ENCODE data around the gene CNOT2.
"Not testable (repeated sequence)": the region's sequence is repeated elsewhere in the genome, so short reads cannot be mapped to it uniquely, and the experiment has no call there.

The CNOT2 gene

GRCh38 chr12:70366581-70367257 is 123.5 kb downstream of the CNOT2 start:
- peak; percentile 55 to 56 for ATAC-seq

GRCh38 chr12:70367258-70368141 is 124.3 kb downstream of the CNOT2 start:
- ATAC-seq, result no peak

DNA sequence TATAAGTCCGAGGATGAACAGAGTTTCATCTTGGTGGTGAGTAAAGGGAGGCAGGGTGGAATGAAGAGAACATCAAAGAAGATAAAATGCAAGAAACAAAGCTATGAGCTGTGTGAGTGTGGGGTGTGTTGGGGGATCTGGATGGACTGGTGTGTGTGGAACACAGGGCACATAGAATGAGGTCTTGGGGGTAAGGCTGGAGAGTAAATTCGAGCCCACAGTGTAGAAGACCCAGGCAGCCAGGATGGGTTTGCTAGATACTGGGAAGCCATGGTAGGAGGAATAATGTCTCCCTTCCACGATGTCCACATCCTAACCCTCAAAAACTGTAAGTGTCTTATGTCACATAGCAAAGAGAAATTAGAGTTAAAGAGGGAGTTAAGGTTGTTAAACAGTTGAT is 129.6 kb downstream of the CNOT2 start:
- no peak for ATAC-seq

GRCh38 chr12:70379846-70380245 is 136.6 kb downstream of the CNOT2 start:
- ATAC-seq, result peak; percentile 79 to 84

DNA sequence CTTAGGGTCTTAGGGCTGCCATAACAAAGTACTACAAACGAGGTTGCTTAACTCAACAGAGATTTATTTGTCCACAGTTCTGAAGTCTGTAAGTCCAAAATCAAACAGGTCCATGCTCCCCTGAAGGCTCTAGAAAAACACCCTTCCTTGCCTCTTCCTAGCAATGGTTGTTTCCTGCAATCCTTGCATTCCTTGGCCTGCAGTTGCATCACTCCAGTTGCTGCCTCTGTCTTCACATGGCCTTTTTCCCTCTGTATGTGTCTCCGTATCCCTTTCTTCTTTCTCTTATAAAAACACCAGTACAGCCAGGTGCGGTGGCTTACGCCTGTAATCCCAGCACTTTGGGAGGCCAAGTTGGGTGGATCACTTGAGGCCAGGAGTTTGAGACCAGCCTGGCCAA is 140.3 kb downstream of the CNOT2 start:
- ATAC-seq, result no peak

- no peak for ATAC-seq
Measured at GRCh38 chr12:70383886-70384285, 140.7 kb downstream of the CNOT2 start.

DNA sequence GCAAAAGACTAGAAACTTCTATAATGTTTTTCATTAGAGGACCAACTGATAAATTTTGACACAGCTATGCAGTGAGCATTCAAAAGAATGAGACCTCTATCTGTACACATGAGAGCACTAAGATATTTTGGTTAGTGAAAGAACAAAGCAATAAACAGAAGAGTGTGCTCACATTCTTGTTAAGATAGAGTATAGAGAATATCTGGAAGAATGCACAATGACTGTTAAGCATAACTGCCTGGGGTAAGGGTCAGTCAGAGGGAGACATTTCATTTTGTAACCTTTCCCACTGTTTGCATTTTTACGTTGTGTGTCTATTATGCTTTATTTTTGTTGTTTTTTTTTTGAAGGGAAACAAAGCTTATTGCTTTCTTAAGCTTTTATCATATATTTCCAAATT is 143.5 kb downstream of the CNOT2 start:
- ATAC-seq, result no peak

DNA sequence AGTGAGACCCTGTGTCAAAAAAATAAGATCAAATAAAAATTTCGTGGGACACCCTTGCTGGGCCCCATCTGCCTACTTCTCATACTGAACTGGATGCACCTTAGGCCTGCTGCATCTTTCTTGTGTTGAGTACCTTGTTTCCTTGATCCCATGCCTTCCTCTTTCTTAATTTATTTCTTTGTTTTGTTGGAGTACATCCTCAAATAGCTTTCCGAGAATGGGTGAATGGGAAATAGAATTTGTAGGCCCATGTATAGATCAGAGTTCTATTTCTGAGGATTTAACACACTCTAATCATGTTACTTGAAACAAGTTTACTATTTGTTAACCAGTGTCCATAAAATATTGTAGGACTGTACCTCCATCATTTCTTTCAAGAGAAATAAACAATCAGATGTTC is 146.4 kb downstream of the CNOT2 start:
- no peak for ATAC-seq

- ATAC-seq, result not testable (repeated sequence)
Measured at GRCh38 chr12:70392631-70393030, 149.4 kb downstream of the CNOT2 start.

- no peak for ATAC-seq
Measured at GRCh38 chr12:70393787-70394499, 150.7 kb downstream of the CNOT2 start.

DNA sequence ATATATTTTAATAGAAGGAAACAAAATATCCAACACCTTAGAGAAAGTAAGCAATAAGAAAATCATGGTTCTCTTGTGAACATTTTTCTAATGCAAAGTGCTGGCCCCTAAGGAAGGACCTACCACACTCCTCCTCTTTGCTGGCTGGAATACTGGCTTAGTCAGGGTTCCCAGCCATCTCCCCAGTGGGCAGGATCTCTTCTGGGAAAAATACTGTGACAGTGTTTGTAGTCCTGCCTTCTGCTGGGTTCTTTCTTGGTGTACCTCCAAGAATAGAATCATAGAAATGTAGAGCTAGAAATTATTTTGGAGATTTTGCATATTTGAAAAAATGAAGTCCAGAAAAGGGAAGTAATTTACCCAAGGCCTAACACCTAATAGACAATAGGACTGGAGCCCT is 154.8 kb downstream of the CNOT2 start:
- no peak for ATAC-seq

GRCh38 chr12:70398862-70399261 is 155.6 kb downstream of the CNOT2 start:
- no peak for ATAC-seq

DNA sequence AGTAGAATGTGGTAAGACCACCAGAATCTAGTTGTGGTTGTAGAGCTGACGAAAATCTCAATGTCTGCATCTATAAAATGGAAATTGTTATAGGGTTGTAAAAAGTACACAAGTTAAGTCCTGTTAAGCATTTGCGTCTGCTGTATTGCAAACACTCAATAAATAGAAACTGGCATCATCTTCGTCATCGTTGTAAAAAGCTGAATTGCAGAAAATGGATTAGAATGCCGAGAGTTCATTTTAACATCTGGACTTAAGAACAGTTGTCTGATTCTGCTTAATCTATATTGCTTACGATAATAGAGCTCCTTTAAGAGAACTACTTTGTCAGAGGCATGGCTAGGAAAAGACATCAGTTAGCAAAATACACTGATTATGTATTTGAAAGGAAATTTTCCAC is 156.1 kb downstream of the CNOT2 start:
- ATAC-seq, result no peak

DNA sequence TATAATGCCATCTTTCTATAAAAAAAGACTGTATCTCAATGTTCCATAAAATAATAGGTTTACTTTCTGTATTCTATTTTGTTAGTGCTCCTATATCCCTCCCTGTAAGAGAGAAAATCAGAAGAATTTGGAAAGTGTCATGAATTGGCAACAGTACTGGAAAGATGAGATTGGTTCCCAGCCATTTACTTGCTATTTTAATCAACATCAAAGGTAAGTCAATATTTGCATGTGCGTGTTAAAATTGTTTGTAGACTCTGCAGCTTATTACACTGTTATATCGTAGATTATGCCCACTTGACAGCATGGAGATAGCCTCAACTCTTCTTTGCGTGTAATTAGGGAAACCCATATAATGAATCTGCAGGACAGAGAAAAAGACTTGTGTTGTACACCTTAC is 156.9 kb downstream of the CNOT2 start:
- no peak for ATAC-seq

GRCh38 chr12:70402597-70402996 is 159.4 kb downstream of the CNOT2 start:
- no peak for ATAC-seq

DNA sequence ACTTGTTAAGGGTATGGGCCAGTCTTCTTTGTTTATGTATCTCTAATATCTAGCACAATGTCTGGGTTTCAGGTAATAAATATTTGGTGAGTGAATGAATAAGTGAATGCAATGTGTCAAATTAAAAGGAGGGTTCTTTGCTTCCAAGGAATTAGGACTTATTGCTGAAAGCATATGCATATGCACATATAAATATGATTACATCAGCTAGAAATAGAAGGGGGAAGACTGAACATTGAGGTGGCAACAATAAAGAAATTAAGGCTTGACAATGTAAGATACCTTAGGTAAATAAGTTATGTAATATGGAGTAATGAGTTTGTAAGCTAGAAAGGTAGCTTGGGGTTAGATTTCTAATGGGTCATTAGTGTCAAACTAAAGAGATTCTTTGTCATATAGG is 160.6 kb downstream of the CNOT2 start:
- ATAC-seq, result no peak

Measured in activated CD4-positive, CD25-positive, alpha-beta regulatory T cell treated with anti-CD3 and anti-CD28 coated beads, Interleukin-2, amount 50 U/mL, for 24 hours (primary cell).